IMR-90 (cell line): ENCODE results near the gene SIPA1L3. TPM values are rescaled to one million over a fixed set of nuclear protein-coding genes. Genes with fewer than 3 reads are reported as not detected.

Experiments
- ATAC-seq: fragments of 200-7000 bp; cut with Tn5 transposase; 2 replicates; pipeline ENCODE4 v1.9.1; 2020; ENCODE audit warnings: low read depth, mild to moderate bottlenecking, moderate library complexity
- BruUV-seq: library from RNA; stranded (reverse); fragments of 400-500 nt; replicated peaks from 2 replicates; lab custom pipeline; 2021; lab: Mats Ljungman, UMichigan
- CTCF ChIA-PET: fragments of 300-600 bp; formaldehyde crosslinking; extraction: SDS; loops from one replicate; lab custom pipeline; 2021; ENCODE audit warnings: antibody characterized with exemption; lab: Yijun Ruan, JAX
- POLR2A ChIA-PET: fragments of 300-600 bp; sonication (Branson Sonifier 250); formaldehyde crosslinking; loops from one replicate; lab custom pipeline; 2022; ENCODE audit warnings: antibody characterized with exemption; ENCODE audit not compliant: unreplicated experiment; lab: Charles Lee
- DNase-seq: peaks from one replicate; pipeline ENCODE4 v3.0.0; 2013
- H2AFZ ChIP-seq: replicated peaks from 2 replicates; pipeline ENCODE3; 2013; ENCODE audit warnings: low read length, mild to moderate bottlenecking; ENCODE audit not compliant: poor library complexity
- H2AK5ac ChIP-seq: 2 replicates; pipeline ENCODE4 v1.6.1; 2013; ENCODE audit warnings: low read depth, low read length, inconsistent platforms
- H2AK9ac ChIP-seq: replicated peaks from 2 replicates; pipeline ENCODE3; 2013; ENCODE audit warnings: mild to moderate bottlenecking, low read depth, low read length, moderate library complexity; ENCODE audit not compliant: poor library complexity
- H2BK120ac ChIP-seq: 2 replicates; pipeline ENCODE4 v1.6.1; 2013; ENCODE audit warnings: low read depth, low read length, inconsistent platforms
- H2BK15ac ChIP-seq: 3 replicates; pipeline ENCODE4 v1.6.1; 2013; ENCODE audit warnings: low read depth, low read length, inconsistent platforms
- H2BK20ac ChIP-seq: 2 replicates; pipeline ENCODE4 v1.6.1; 2013; ENCODE audit warnings: low read depth, mild to moderate bottlenecking, inconsistent platforms, low read length, moderate library complexity
- H2BK5ac ChIP-seq: 2 replicates; pipeline ENCODE4 v1.6.1; 2013; ENCODE audit warnings: mild to moderate bottlenecking, low read depth, low read length, inconsistent platforms; ENCODE audit not compliant: poor library complexity, severe bottlenecking
- H3K14ac ChIP-seq: replicated peaks from 2 replicates; pipeline ENCODE4 v1.6.1; 2013; ENCODE audit warnings: low read depth, low read length, inconsistent platforms
- H3K18ac ChIP-seq: 2 replicates; pipeline ENCODE4 v1.6.1; 2013; ENCODE audit warnings: low read depth, low read length, control low read depth
- H3K23ac ChIP-seq: 2 replicates; pipeline ENCODE4 v1.6.1; 2013; ENCODE audit warnings: low read depth, low read length, inconsistent platforms
- H3K27ac ChIP-seq: 2 replicates; pipeline ENCODE4 v1.5.1; 2013; ENCODE audit warnings: mild to moderate bottlenecking, control low read depth, low read length; ENCODE audit not compliant: insufficient read depth
- H3K27me3 ChIP-seq: 2 replicates; pipeline ENCODE4 v1.6.1; 2013; ENCODE audit warnings: low read length; ENCODE audit not compliant: control insufficient read depth, insufficient read depth
- H3K36me3 ChIP-seq: 2 replicates; pipeline ENCODE4 v1.6.1; 2013; ENCODE audit warnings: low read length, mixed read lengths; ENCODE audit not compliant: control insufficient read depth, insufficient read depth
- H3K4ac ChIP-seq: 2 replicates; pipeline ENCODE4 v1.6.1; 2013; ENCODE audit warnings: low read depth, low read length, inconsistent platforms
- H3K4me1 ChIP-seq: 2 replicates; pipeline ENCODE4 v1.6.1; 2013; ENCODE audit warnings: low read length, mixed read lengths; ENCODE audit not compliant: control insufficient read depth, insufficient read depth
- H3K4me2 ChIP-seq: 2 replicates; pipeline ENCODE4 v1.6.1; 2013; ENCODE audit warnings: low read depth, mild to moderate bottlenecking, control low read depth, low read length, moderate library complexity
- H3K4me3 ChIP-seq: 2 replicates; pipeline ENCODE4 v1.5.1; 2013; ENCODE audit warnings: low read depth, mild to moderate bottlenecking, control low read depth, low read length, moderate library complexity; ENCODE audit not compliant: insufficient read depth
- H3K56ac ChIP-seq: 2 replicates; pipeline ENCODE4 v1.6.1; 2013; ENCODE audit warnings: low read length, inconsistent platforms; ENCODE audit not compliant: insufficient read depth; ENCODE audit errors: extremely low read depth
- H3K79me1 ChIP-seq, 2 experiments: 2 replicates each; pipeline ENCODE4 v1.6.1; 2013; ENCODE audit warnings: low read length in 2 of 2, inconsistent platforms in 1 of 2, low read depth in 1 of 2
- H3K9ac ChIP-seq: 2 replicates; pipeline ENCODE4 v1.6.1; 2013; ENCODE audit warnings: low read depth, low read length, control low read depth
- H3K9me1 ChIP-seq: 2 replicates; pipeline ENCODE4 v1.6.1; 2013; ENCODE audit warnings: low read length, inconsistent platforms; ENCODE audit not compliant: insufficient read depth
- H3K9me3 ChIP-seq: 2 replicates; pipeline ENCODE4 v1.6.1; 2013; ENCODE audit warnings: low read length; ENCODE audit not compliant: control insufficient read depth, insufficient read depth
- H4K20me1 ChIP-seq: 2 replicates; pipeline ENCODE4 v1.6.1; 2013; ENCODE audit warnings: low read length, inconsistent platforms; ENCODE audit not compliant: insufficient read depth
- H4K5ac ChIP-seq: 2 replicates; pipeline ENCODE4 v1.6.1; 2013; ENCODE audit warnings: mild to moderate bottlenecking, low read depth, low read length, control low read depth
- H4K8ac ChIP-seq, 2 experiments: 2 replicates each; pipeline ENCODE4 v1.6.1; 2013; ENCODE audit warnings: low read depth in 2 of 2, low read length in 2 of 2, control low read depth in 1 of 2, inconsistent platforms in 1 of 2
- H4K91ac ChIP-seq: 2 replicates; pipeline ENCODE4 v1.6.1; 2013; ENCODE audit warnings: low read depth, low read length, inconsistent platforms; ENCODE audit not compliant: insufficient read depth
- CEBPB ChIP-seq: IDR thresholded peaks from 2 replicates; pipeline ENCODE4 v1.6.1; 2012; ENCODE audit warnings: low read depth, low read length, improper control_type of control experiment
- CHD1 ChIP-seq: IDR thresholded peaks from 2 replicates; pipeline ENCODE4 v1.6.1; 2012; ENCODE audit warnings: low read depth, low read length, improper control_type of control experiment
- FOS ChIP-seq: fragments of 150-350 bp; IDR thresholded peaks from 2 replicates; pipeline ENCODE4 v1.6.1; 2016; ENCODE audit warnings: low read depth, low read length
- MXI1 ChIP-seq: IDR thresholded peaks from 2 replicates; pipeline ENCODE4 v1.6.1; 2012; ENCODE audit warnings: low read depth, mild to moderate bottlenecking, low read length, moderate library complexity, borderline replicate concordance
- NFE2L2 ChIP-seq: fragments of 150-350 bp; IDR thresholded peaks from 2 replicates; pipeline ENCODE4 v1.6.1; 2016; ENCODE audit warnings: low read depth, mild to moderate bottlenecking, low read length
- POLR2A ChIP-seq: IDR thresholded peaks from 2 replicates; pipeline ENCODE4 v1.6.1; 2012; ENCODE audit warnings: mild to moderate bottlenecking, low read depth, low read length
- RCOR1 ChIP-seq: IDR thresholded peaks from 2 replicates; pipeline ENCODE4 v1.6.1; 2012; ENCODE audit warnings: mild to moderate bottlenecking, low read length, improper control_type of control experiment; ENCODE audit not compliant: insufficient replicate concordance
- RFX5 ChIP-seq: IDR thresholded peaks from 2 replicates; pipeline ENCODE4 v1.8.0; 2012; ENCODE audit warnings: low read depth, mild to moderate bottlenecking, low read length, moderate library complexity
- WGBS, 2 experiments: methylation state at CpG; one replicate each; pipeline versions ENCODE4 v1.1.5 to v1.1.7; 2013; ENCODE audit warnings: missing lambda C conversion rate in 2 of 2; ENCODE audit not compliant: insufficient read length in 1 of 2; ENCODE audit errors: extremely low coverage in 2 of 2; 5-methylcytosine and 5-hydroxymethylcytosine counted together
- dilution Hi-C: fragments of 300-500 bp; cut with HindIII; formaldehyde crosslinking; loops from one replicate; pipeline ENCODE4 v1.14.3; 2018; ENCODE audit warnings: low sequenced_read_pairs; ENCODE audit not compliant: unreplicated experiment
- in situ Hi-C: fragments of 300-500 bp; cut with MboI; formaldehyde crosslinking; loops from 3 replicates; pipeline ENCODE4 v1.14.3; 2019; ENCODE audit warnings: low sequenced_read_pairs, inconsistent platforms, mixed read lengths
- intact Hi-C: fragments of 100-400 bp; cut with micrococcal nuclease; formaldehyde crosslinking; loops from 2 replicates; pipeline ENCODE4 v1.10.0; 2022
- polyA plus RNA-seq, 3 experiments: library from polyadenylated mRNA; depleted of rRNA; stranded (reverse); fragments of >200 nt; gene quantifications; 2 replicates each; pipeline ENCODE4 v1.2.3, GENCODE V29; 2012; ENCODE audit warnings: low replicate concordance in 1 of 3
- total RNA-seq: library from RNA; depleted of rRNA; stranded (reverse); fragments of >200 nt; gene quantifications from 2 replicates; pipeline ENCODE4 v1.2.3, GENCODE V29; 2012
- TF ChIP-seq, protein P1 (sequence below): fragments of 150-350 bp; IDR thresholded peaks from 2 replicates; pipeline ENCODE4 v1.6.1; 2017; ENCODE audit warnings: mild to moderate bottlenecking, antibody characterized with exemption, low read length, low read depth

The SIPA1L3 gene
- total and polyA plus RNA-seq, 2 of the 4 experiments (the other 2 are of a cell fraction), result 4.1 to 9.4 TPM

DNA sequence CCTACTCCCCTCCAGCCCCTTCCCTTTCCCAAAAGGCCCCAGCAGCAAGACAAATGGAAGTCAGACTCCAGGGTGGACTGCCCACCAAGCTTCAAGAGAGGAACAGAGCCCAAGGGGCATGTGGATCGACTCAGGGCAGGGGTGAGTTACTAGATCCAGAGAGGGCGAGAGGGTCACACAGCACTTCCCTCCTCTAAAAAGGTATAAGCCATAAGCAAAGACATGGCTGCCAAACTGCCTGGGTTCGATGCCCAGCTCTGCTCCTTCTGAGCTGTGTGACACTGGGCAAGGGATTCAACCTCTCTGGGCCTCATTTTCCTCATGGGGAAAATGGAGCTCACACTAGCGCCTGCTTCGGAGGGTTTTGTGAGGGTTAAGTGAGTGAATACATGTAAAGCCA lies 345.4 kb downstream of the SIPA1L3 start:
- Histone ChIP-seq H2BK5ac (peak overlapping the region; percentile 16), H3K4ac (peak overlapping the region; percentile 82), H3K9me1 (peaks cover 3% of the 10 kb centered on the region; the same call in 1 of the 2 replicates), H4K8ac (peak overlapping the region; percentile 83 to 98; a peak in 3 of 4 replicates), H4K91ac (peak overlapping the region; percentile 70), H3K23ac (0 out of 2 replicates have a peak overlapping the region, but pooled peaks have one; percentile 27), H2AK5ac (peak overlapping the region; percentile 41), H3K36me3 (no peaks in the 10 kb centered on the region), H3K9me3 (no peaks in the 10 kb centered on the region), H3K14ac (peak overlapping the region; percentile 13; the same call in 1 of the 2 replicates), H3K27ac (peak overlapping the region; percentile 30; the same call in 1 of the 2 replicates), H2BK120ac (peak overlapping the region; percentile 89), H4K20me1 (no peaks in the 10 kb centered on the region), H3K27me3 (no peaks in the 10 kb centered on the region; the same call in 1 of the 2 replicates), H3K18ac (peak overlapping the region; percentile 68), H3K4me3 (no peak overlapping the region), H3K79me1 (no peaks in the 10 kb centered on the region), H3K56ac (no peak overlapping the region), H2BK20ac (peak overlapping the region; percentile 29; the same call in 1 of the 2 replicates), H3K4me2 (no peak overlapping the region), H4K5ac (peak overlapping the region; percentile 84), H3K9ac (0 out of 2 replicates have a peak overlapping the region, but pooled peaks have one; percentile 2), H3K4me1 (peaks cover 31% of the 10 kb centered on the region), H2AFZ (no peak overlapping the region), H2BK15ac (peak overlapping the region; percentile 25; the same call in 2 of the 3 replicates), H2AK9ac (no peak overlapping the region)
- intact Hi-C loops (no loop called here), in situ Hi-C loops (no loop called here), dilution Hi-C loops (no loop called here)
- ATAC-seq, result no peak
- TF ChIP-seq RFX5, result no peak
- no peak for TF ChIP-seq MXI1
- no peak for TF ChIP-seq CEBPB
- no peak for TF ChIP-seq CHD1
- TF ChIP-seq POLR2A, result no peak
- no peak for TF ChIP-seq RCOR1
- no peak for TF ChIP-seq FOS
- TF ChIP-seq NFE2L2, result no peak
- TF ChIP-seq, protein P1, sequence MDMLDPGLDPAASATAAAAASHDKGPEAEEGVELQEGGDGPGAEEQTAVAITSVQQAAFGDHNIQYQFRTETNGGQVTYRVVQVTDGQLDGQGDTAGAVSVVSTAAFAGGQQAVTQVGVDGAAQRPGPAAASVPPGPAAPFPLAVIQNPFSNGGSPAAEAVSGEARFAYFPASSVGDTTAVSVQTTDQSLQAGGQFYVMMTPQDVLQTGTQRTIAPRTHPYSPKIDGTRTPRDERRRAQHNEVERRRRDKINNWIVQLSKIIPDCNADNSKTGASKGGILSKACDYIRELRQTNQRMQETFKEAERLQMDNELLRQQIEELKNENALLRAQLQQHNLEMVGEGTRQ, result no peak
- WGBS, 2 experiments, result no CpG with 5 or more reads among the region's 5 CpGs
- POLR2A ChIA-PET, result no interaction called here
- no TSS peak for BruUV-seq
- CTCF ChIA-PET, result interaction anchor here (0.8 kb wide), 1 partner anchor 68 kb away, joined by 3 read pairs; no protein-coding TSS in a partner anchor
- no peak for DNase-seq
